Measurements from ENCODE around the gene WRNIP1. TPM values are rescaled to one million over a fixed set of nuclear protein-coding genes. Genes with fewer than 3 reads are reported as not detected.
A peak's percentile ranks its signal among the peaks of the same experiment; 100 is the strongest.

WRNIP1 gene
- total and polyA plus RNA-seq, 9 of the 15 experiments (the other 6 are each of a cell fraction or from before 2014, with no cell fraction given), result 13.2 to 63.6 (median 48.6) TPM

- no peak for TF ChIP-seq STAT5B (CRISPR knock-in tag; IDR thresholded peaks at IDR 0.05)
- peak; percentile 85 to 87 for TF ChIP-seq NRF1 (conservative IDR thresholded peaks at IDR 0.05 in 1 of 2, IDR thresholded peaks at IDR 0.05 in 1 of 2)
- TF ChIP-seq, protein P1, sequence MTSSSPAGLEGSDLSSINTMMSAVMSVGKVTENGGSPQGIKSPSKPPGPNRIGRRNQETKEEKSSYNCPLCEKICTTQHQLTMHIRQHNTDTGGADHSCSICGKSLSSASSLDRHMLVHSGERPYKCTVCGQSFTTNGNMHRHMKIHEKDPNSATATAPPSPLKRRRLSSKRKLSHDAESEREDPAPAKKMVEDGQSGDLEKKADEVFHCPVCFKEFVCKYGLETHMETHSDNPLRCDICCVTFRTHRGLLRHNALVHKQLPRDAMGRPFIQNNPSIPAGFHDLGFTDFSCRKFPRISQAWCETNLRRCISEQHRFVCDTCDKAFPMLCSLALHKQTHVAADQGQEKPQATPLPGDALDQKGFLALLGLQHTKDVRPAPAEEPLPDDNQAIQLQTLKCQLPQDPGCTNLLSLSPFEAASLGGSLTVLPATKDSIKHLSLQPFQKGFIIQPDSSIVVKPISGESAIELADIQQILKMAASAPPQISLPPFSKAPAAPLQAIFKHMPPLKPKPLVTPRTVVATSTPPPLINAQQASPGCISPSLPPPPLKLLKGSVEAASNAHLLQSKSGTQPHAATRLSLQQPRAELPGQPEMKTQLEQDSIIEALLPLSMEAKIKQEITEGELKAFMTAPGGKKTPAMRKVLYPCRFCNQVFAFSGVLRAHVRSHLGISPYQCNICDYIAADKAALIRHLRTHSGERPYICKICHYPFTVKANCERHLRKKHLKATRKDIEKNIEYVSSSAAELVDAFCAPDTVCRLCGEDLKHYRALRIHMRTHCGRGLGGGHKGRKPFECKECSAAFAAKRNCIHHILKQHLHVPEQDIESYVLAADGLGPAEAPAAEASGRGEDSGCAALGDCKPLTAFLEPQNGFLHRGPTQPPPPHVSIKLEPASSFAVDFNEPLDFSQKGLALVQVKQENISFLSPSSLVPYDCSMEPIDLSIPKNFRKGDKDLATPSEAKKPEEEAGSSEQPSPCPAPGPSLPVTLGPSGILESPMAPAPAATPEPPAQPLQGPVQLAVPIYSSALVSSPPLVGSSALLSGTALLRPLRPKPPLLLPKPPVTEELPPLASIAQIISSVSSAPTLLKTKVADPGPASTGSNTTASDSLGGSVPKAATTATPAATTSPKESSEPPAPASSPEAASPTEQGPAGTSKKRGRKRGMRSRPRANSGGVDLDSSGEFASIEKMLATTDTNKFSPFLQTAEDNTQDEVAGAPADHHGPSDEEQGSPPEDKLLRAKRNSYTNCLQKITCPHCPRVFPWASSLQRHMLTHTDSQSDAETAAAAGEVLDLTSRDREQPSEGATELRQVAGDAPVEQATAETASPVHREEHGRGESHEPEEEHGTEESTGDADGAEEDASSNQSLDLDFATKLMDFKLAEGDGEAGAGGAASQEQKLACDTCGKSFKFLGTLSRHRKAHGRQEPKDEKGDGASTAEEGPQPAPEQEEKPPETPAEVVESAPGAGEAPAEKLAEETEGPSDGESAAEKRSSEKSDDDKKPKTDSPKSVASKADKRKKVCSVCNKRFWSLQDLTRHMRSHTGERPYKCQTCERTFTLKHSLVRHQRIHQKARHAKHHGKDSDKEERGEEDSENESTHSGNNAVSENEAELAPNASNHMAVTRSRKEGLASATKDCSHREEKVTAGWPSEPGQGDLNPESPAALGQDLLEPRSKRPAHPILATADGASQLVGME (CRISPR knock-in tag; IDR thresholded peaks at IDR 0.05), result no peak
- no peak for TF ChIP-seq ELK3 (CRISPR knock-in tag; IDR thresholded peaks at IDR 0.05)
- TF ChIP-seq MYNN (IDR thresholded peaks at IDR 0.05), result no peak
- no peak for TF ChIP-seq MYNN (CRISPR knock-in tag; IDR thresholded peaks at IDR 0.05)
- no peak; the same call in 1 of the 2 replicates for TF ChIP-seq HINFP (tag; conservative IDR thresholded peaks at IDR 0.05; ENCODE audit: low read depth)
- no peak for TF ChIP-seq NFYB (IDR thresholded peaks at IDR 0.05; ENCODE audit: extremely low read depth, insufficient read length)
- peak; percentile 92 for TF ChIP-seq RFX1 (IDR thresholded peaks at IDR 0.05)
- TF ChIP-seq DIDO1 (tag; IDR thresholded peaks at IDR 0.05; ENCODE audit: low read depth), result no peak
- no peak for TF ChIP-seq NFE2L1 (tag; IDR thresholded peaks at IDR 0.05; ENCODE audit: borderline replicate concordance, low read depth)
- TF ChIP-seq ZNF282 (CRISPR knock-in tag; IDR thresholded peaks at IDR 0.05), result no peak
- no peak for TF ChIP-seq JUND (IDR thresholded peaks at IDR 0.05; ENCODE audit: borderline replicate concordance, low read depth, low read length)
- TF ChIP-seq JUND (tag; IDR thresholded peaks at IDR 0.05; ENCODE audit: borderline replicate concordance, low read depth, low read length), result no peak
- no peak for TF ChIP-seq MBD2 (IDR thresholded peaks at IDR 0.05; ENCODE audit: borderline replicate concordance, low read depth)
- TF ChIP-seq CHD2 (IDR thresholded peaks at IDR 0.05; ENCODE audit: low read depth, low read length), result peak; percentile 91
- TF ChIP-seq RBM34 (IDR thresholded peaks at IDR 0.05; ENCODE audit: borderline replicate concordance, insufficient read depth, low read length), result no peak
- no peak for TF ChIP-seq ASH1L (IDR thresholded peaks at IDR 0.05; ENCODE audit: borderline replicate concordance, low read depth, partially characterized antibody)
- peak; percentile 73; the same call in 1 of the 2 replicates for TF ChIP-seq HDAC2 (IDR thresholded peaks at IDR 0.05)
- TF ChIP-seq, protein P2, sequence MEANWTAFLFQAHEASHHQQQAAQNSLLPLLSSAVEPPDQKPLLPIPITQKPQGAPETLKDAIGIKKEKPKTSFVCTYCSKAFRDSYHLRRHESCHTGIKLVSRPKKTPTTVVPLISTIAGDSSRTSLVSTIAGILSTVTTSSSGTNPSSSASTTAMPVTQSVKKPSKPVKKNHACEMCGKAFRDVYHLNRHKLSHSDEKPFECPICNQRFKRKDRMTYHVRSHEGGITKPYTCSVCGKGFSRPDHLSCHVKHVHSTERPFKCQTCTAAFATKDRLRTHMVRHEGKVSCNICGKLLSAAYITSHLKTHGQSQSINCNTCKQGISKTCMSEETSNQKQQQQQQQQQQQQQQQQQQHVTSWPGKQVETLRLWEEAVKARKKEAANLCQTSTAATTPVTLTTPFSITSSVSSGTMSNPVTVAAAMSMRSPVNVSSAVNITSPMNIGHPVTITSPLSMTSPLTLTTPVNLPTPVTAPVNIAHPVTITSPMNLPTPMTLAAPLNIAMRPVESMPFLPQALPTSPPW (CRISPR knock-in tag; IDR thresholded peaks at IDR 0.05), result no peak
Observed at GRCh38 chr6:2764610-2765165, 505 bp upstream of the WRNIP1 start (continued).
